ENCODE results near the gene PAK1IP1.
"Not testable (repeated sequence)": the region's sequence is repeated elsewhere in the genome, so short reads cannot be mapped to it uniquely, and the experiment has no call there.

The PAK1IP1 gene

DNA sequence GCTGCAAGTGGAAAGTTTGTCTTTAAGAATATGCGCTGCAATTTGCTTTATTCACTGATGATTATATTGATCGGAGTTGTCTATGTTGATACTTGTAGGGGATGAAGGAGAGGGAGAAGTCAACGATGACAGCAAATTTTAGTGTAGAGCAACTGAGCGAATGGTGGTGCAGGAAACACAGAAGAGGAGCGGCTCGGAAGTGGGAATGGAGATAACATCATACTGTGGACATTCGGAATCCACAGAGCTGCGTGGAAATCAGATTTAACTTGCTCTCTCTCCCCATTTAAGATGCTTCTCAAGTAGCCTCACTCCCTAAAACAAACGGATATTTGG, 52.1 kb downstream of the PAK1IP1 start:
- no peak for DNase-seq

DNA sequence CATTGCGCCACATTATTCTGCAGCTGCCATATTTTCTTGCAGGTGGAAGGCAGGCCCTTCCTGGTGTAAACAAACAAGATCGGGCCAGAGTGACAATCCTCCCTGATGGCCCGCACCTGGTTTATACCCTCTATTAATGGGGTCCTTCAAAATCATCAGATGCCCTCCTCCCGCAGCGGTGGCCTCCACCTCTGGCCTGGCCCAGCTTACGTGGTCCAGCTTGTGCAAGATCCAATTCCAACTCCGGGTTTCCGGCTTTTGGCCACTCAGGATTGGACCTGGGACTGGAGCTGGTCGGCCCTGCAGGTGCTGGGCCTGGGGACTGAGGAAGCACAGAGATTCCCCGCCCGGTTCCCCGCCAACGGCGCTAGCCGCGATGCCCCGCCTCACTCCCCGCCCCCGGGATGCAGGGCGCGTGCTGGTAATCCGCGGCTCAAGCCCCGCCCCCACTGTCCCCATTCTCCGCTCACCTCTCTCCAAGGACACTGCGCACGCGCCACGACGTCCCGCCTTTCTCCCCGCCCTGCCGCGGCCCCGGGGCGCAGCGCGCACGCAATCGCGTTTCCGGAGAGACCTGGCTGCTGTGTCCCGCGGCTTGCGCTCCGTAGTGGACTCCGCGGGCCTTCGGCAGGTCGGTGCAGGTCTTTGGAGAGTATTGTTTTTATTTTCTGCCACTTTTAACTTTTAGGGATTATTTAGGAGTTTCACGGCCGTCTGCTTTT, 52.6 kb downstream of the PAK1IP1 start, which contains the start of gene TMEM14B:
TMEM14B (plus strand) TSS at position 555 of the 722 bp plus-strand sequence. CDS start 1,441 bp downstream, outside the sequence.
- peak; percentile 99 for DNase-seq

GRCh38 chr6:10749734-10750133, 55.0 kb downstream of the PAK1IP1 start:
- DNase-seq = no peak

DNA sequence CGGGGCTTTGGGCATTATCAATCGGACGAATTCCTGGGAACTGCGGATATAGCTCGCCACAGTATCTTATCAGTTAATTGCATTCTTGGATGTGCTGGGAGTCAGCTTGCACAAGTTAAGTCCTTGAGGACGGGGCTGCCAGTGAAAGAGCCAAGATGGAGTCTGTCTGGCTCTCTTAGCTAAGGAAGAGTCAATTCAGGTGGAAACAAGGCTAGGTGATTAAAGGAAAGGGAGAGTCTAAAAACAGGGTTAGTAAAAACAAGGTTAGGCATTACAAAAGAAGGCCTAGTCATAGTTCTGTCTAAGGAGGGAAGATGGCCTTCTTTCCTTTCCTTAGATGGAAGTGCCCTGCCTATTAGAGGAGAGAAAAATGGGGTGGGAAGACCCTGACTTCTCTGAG, 55.8 kb downstream of the PAK1IP1 start:
- DNase-seq = not testable (repeated sequence)

- DNase-seq = not testable (repeated sequence)
These were observed 57.0 kb downstream of the PAK1IP1 start for GRCh38 chr6:10751757-10752156.

GRCh38 chr6:10756085-10756484, 61.3 kb downstream of the PAK1IP1 start:
- DNase-seq = no peak
